ENCODE results near the gene PASD1.

The PASD1 gene

GRCh38 chrX:151724563-151725337, 161.3 kb downstream of the PASD1 start:
- no peak overlapping the region for H4K91ac ChIP-seq (ENCODE audit: low read depth, low read length, poor library complexity)
- H3K79me1 ChIP-seq (ENCODE audit: low read depth, low read length): no peaks in the 10 kb centered on the region
- H3K4me1 ChIP-seq (ENCODE audit: control insufficient read depth in 2 of 2, insufficient read depth in 1 of 2, low read depth in 1 of 2, low read length in 2 of 2): no peaks in the 10 kb centered on the region
- no peak overlapping the region for H3K9ac ChIP-seq (ENCODE audit: low read depth, low read length, poor library complexity)
- no peak overlapping the region for H3K4ac ChIP-seq (ENCODE audit: low read length)
- no peak overlapping the region for H2AFZ ChIP-seq (ENCODE audit: low read length)
- no peak overlapping the region for H3K18ac ChIP-seq (ENCODE audit: low read length)
- no peak overlapping the region for H2BK5ac ChIP-seq (ENCODE audit: low read length)
- H2BK12ac ChIP-seq (ENCODE audit: low read length): no peak overlapping the region
- H3K4me2 ChIP-seq (ENCODE audit: insufficient read depth, low read length, poor library complexity, severe bottlenecking): no peak overlapping the region
- H3K4me3 ChIP-seq (ENCODE audit: low read length in 2 of 2): no peak overlapping the region
- H3K9me3 ChIP-seq (replicated peaks in 1 of 2; ENCODE audit: control insufficient read depth in 2 of 2, insufficient read depth in 1 of 2, low read depth in 1 of 2, low read length in 2 of 2): no peaks in the 10 kb centered on the region
- H2AK5ac ChIP-seq (ENCODE audit: low read depth, low read length): no peak overlapping the region
- no CpG with 5 or more reads among the region's 7 CpGs for WGBS, 2 donors (ENCODE audit: extremely low coverage in 2 of 2, insufficient read length in 2 of 2, insufficient replicate concordance in 1 of 2)
- no peak for DNase-seq (ENCODE audit: low spot score)
- H3K14ac ChIP-seq (ENCODE audit: low read length): no peak overlapping the region
- no peak overlapping the region for H2BK15ac ChIP-seq (ENCODE audit: low read length)
- H3K23ac ChIP-seq (ENCODE audit: low read depth, low read length, poor library complexity): no peak overlapping the region
- H3K27ac ChIP-seq (replicated peaks; ENCODE audit: low read length): no peak overlapping the region
- no peak overlapping the region for H4K8ac ChIP-seq (ENCODE audit: low read depth, low read length)
- H3K36me3 ChIP-seq (replicated peaks in 1 of 2; ENCODE audit: control insufficient read depth in 2 of 2, insufficient read depth in 2 of 2, low read length in 2 of 2): no peaks in the 10 kb centered on the region
- H2BK120ac ChIP-seq (ENCODE audit: low read depth, low read length): no peak overlapping the region
- peaks cover 0 to 5% (median 0%) of the 10 kb centered on the region in 3 experiments for H3K27me3 ChIP-seq (ENCODE audit: control insufficient read depth in 3 of 3, insufficient read depth in 3 of 3, low read depth in 1 of 3, low read length in 3 of 3)

GRCh38 chrX:151725338-151725614, 161.8 kb downstream of the PASD1 start:
- no peak overlapping the region for H3K14ac ChIP-seq (ENCODE audit: low read length)
- H2AK5ac ChIP-seq (ENCODE audit: low read depth, low read length): no peak overlapping the region
- no peaks in the 10 kb centered on the region for H3K79me1 ChIP-seq (ENCODE audit: low read depth, low read length)
- no peak overlapping the region for H3K27ac ChIP-seq (replicated peaks; ENCODE audit: low read length)
- no peak overlapping the region for H2BK5ac ChIP-seq (ENCODE audit: low read length)
- DNase-seq (ENCODE audit: low spot score): no peak
- H3K9ac ChIP-seq (ENCODE audit: low read depth, low read length, poor library complexity): no peak overlapping the region
- H2BK120ac ChIP-seq (ENCODE audit: low read depth, low read length): no peak overlapping the region
- no CpG with 5 or more reads among the region's 1 CpG for WGBS, 2 donors (ENCODE audit: extremely low coverage in 2 of 2, insufficient read length in 2 of 2, insufficient replicate concordance in 1 of 2)
- no peaks in the 10 kb centered on the region for H3K36me3 ChIP-seq (replicated peaks in 1 of 2; ENCODE audit: control insufficient read depth in 2 of 2, insufficient read depth in 2 of 2, low read length in 2 of 2)
- H3K4ac ChIP-seq (ENCODE audit: low read length): no peak overlapping the region
- no peaks in the 10 kb centered on the region for H3K4me1 ChIP-seq (ENCODE audit: control insufficient read depth in 2 of 2, insufficient read depth in 1 of 2, low read depth in 1 of 2, low read length in 2 of 2)
- H4K91ac ChIP-seq (ENCODE audit: low read depth, low read length, poor library complexity): no peak overlapping the region
- H2BK15ac ChIP-seq (ENCODE audit: low read length): no peak overlapping the region
- H3K4me3 ChIP-seq (ENCODE audit: low read length in 2 of 2): no peak overlapping the region
- H4K8ac ChIP-seq (ENCODE audit: low read depth, low read length): no peak overlapping the region
- no peak overlapping the region for H3K4me2 ChIP-seq (ENCODE audit: insufficient read depth, low read length, poor library complexity, severe bottlenecking)
- no peaks in the 10 kb centered on the region for H3K9me3 ChIP-seq (replicated peaks in 1 of 2; ENCODE audit: control insufficient read depth in 2 of 2, insufficient read depth in 1 of 2, low read depth in 1 of 2, low read length in 2 of 2)
- H2AFZ ChIP-seq (ENCODE audit: low read length): no peak overlapping the region
- H3K18ac ChIP-seq (ENCODE audit: low read length): no peak overlapping the region
- H3K23ac ChIP-seq (ENCODE audit: low read depth, low read length, poor library complexity): no peak overlapping the region
- H2BK12ac ChIP-seq (ENCODE audit: low read length): no peak overlapping the region
- H3K27me3 ChIP-seq (ENCODE audit: control insufficient read depth in 3 of 3, insufficient read depth in 3 of 3, low read depth in 1 of 3, low read length in 3 of 3): peaks cover 0 to 5% (median 0%) of the 10 kb centered on the region in 3 experiments
